ENCODE results near the gene MTCL3.

MTCL3 gene

GRCh38 chr6:127522714-127523113, 3.6 kb upstream of the MTCL3 start:
- TF ChIP-seq ZFX (IDR thresholded peaks at IDR 0.05; ENCODE audit: borderline replicate concordance): no peak
- no peak for TF ChIP-seq CTCF (IDR thresholded peaks at IDR 0.05)
- peak overlapping the region; percentile 25; the same call in 1 of the 2 replicates for H3K27ac ChIP-seq

GRCh38 chr6:127520066-127520465, 931 bp upstream of the MTCL3 start:
- H3K27ac ChIP-seq: peak overlapping the region; percentile 91
- TF ChIP-seq CTCF (IDR thresholded peaks at IDR 0.05) (no peak), ZFX (IDR thresholded peaks at IDR 0.05; ENCODE audit: borderline replicate concordance) (no peak)

GRCh38 chr6:127519469-127519785, 292 bp upstream of the MTCL3 start:
- TF ChIP-seq ZFX (IDR thresholded peaks at IDR 0.05; ENCODE audit: borderline replicate concordance) (no peak), CTCF (IDR thresholded peaks at IDR 0.05) (no peak)
- peak overlapping the region; percentile 91 for H3K27ac ChIP-seq

GRCh38 chr6:127518191-127518709, 885 bp downstream of the MTCL3 start:
- TF ChIP-seq ZFX (IDR thresholded peaks at IDR 0.05; ENCODE audit: borderline replicate concordance): no peak
- TF ChIP-seq CTCF (IDR thresholded peaks at IDR 0.05): no peak
- H3K27ac ChIP-seq: peak overlapping the region; percentile 91

GRCh38 chr6:127517693-127518092, 1.4 kb downstream of the MTCL3 start:
- H3K27ac ChIP-seq: peak overlapping the region; percentile 91
- no peak for TF ChIP-seq CTCF (IDR thresholded peaks at IDR 0.05)
- TF ChIP-seq ZFX (IDR thresholded peaks at IDR 0.05; ENCODE audit: borderline replicate concordance): no peak

GRCh38 chr6:127516662-127517273, 2.4 kb downstream of the MTCL3 start:
- TF ChIP-seq ZFX (IDR thresholded peaks at IDR 0.05; ENCODE audit: borderline replicate concordance): no peak
- TF ChIP-seq CTCF (IDR thresholded peaks at IDR 0.05): peak; percentile 95
- H3K27ac ChIP-seq: peak overlapping the region; percentile 91

GRCh38 chr6:127515794-127516661, 3.1 kb downstream of the MTCL3 start:
- TF ChIP-seq CTCF (IDR thresholded peaks at IDR 0.05) (no peak), ZFX (IDR thresholded peaks at IDR 0.05; ENCODE audit: borderline replicate concordance) (no peak)
- peak overlapping the region; percentile 91 for H3K27ac ChIP-seq
